GOT3 (cell line): ENCODE measurements around the gene SLIT3.

ENCODE experiments used
- DNase-seq: peaks from one replicate; lab custom pipeline; 2025; ENCODE audit warnings: mixed read lengths; lab: John Stamatoyannopoulos, UW

Gene SLIT3

GRCh38 chr5:168829922-168830417 is 471.0 kb downstream of the SLIT3 start:
- no peak for DNase-seq

GRCh38 chr5:168829044-168829443 is 471.9 kb downstream of the SLIT3 start:
- no peak for DNase-seq

GRCh38 chr5:168827636-168828035 is 473.3 kb downstream of the SLIT3 start:
- no peak for DNase-seq

GRCh38 chr5:168826246-168826725 is 474.7 kb downstream of the SLIT3 start:
- DNase-seq, result no peak

- DNase-seq, result peak; percentile 52
These were observed 478.1 kb downstream of the SLIT3 start for GRCh38 chr5:168822745-168823281.

- no peak for DNase-seq
These were observed 478.6 kb downstream of the SLIT3 start for GRCh38 chr5:168822248-168822744.

GRCh38 chr5:168820874-168821273 is 480.1 kb downstream of the SLIT3 start:
- no peak for DNase-seq

- no peak for DNase-seq
These were observed 481.8 kb downstream of the SLIT3 start for GRCh38 chr5:168819004-168819621.

- DNase-seq, result no peak
These were observed 482.4 kb downstream of the SLIT3 start for GRCh38 chr5:168818558-168818957.

- DNase-seq, result no peak
These were observed 483.3 kb downstream of the SLIT3 start for GRCh38 chr5:168817591-168817990.

- no peak for DNase-seq
These were observed 484.3 kb downstream of the SLIT3 start for GRCh38 chr5:168816661-168817060.

- DNase-seq, result no peak
These were observed 487.6 kb downstream of the SLIT3 start for GRCh38 chr5:168813184-168813968.

- DNase-seq, result no peak
These were observed 490.3 kb downstream of the SLIT3 start for GRCh38 chr5:168810641-168811040.

- DNase-seq, result no peak
These were observed 491.7 kb downstream of the SLIT3 start for GRCh38 chr5:168809218-168809617.

GRCh38 chr5:168808051-168808616 is 492.8 kb downstream of the SLIT3 start:
- DNase-seq, result no peak

GRCh38 chr5:168807287-168807686 is 493.7 kb downstream of the SLIT3 start:
- no peak for DNase-seq

- DNase-seq, result no peak
These were observed 497.4 kb downstream of the SLIT3 start for GRCh38 chr5:168803541-168803940.

- no peak for DNase-seq
These were observed 498.6 kb downstream of the SLIT3 start for GRCh38 chr5:168802337-168802736.

GRCh38 chr5:168801567-168801966 is 499.4 kb downstream of the SLIT3 start:
- no peak for DNase-seq

GRCh38 chr5:168800701-168801100 is 500.2 kb downstream of the SLIT3 start:
- no peak for DNase-seq

- no peak for DNase-seq
These were observed 502.6 kb downstream of the SLIT3 start for GRCh38 chr5:168798065-168799023.
